Measurements from ENCODE around the gene MAGI2. TPM values are rescaled to one million over a fixed set of nuclear protein-coding genes. Genes with fewer than 3 reads are reported as not detected.

The MAGI2 gene
- total RNA-seq, 1 donor from 2014 or later, result 6.9 TPM

- Histone ChIP-seq H3K27ac (no peak overlapping the region), H3K4me3 (no peak overlapping the region), H3K27me3 (no peaks in the 10 kb centered on the region), H3K36me3 (no peaks in the 10 kb centered on the region), H3K9me3 (no peaks in the 10 kb centered on the region), H3K4me1 (no peaks in the 10 kb centered on the region)
- DNase-seq (ENCODE audit: extremely low spot score in 2 of 2), result no peak
- TF ChIP-seq POLR2AphosphoS5 (IDR thresholded peaks at IDR 0.05; ENCODE audit: insufficient read depth in 1 of 2, low read depth in 1 of 2), result no peak
- TF ChIP-seq CTCF (IDR thresholded peaks at IDR 0.05), result no peak
- TF ChIP-seq POLR2A (IDR thresholded peaks at IDR 0.05), result no peak
- intact Hi-C loops (cut with DNase I), result no loop called here
Observed at GRCh38 chr7:78528964-78529363, 924.5 kb downstream of the MAGI2 start.

- H3K4me1 ChIP-seq, result no peaks in the 10 kb centered on the region
- no peak overlapping the region for H3K27ac ChIP-seq
- H3K4me3 ChIP-seq, result no peak overlapping the region
- TF ChIP-seq POLR2A (IDR thresholded peaks at IDR 0.05) (no peak), POLR2AphosphoS5 (IDR thresholded peaks at IDR 0.05; ENCODE audit: insufficient read depth in 1 of 2, low read depth in 1 of 2) (no peak), CTCF (IDR thresholded peaks at IDR 0.05) (no peak)
- H3K36me3 ChIP-seq, result no peaks in the 10 kb centered on the region
- intact Hi-C loops (cut with DNase I), result no loop called here
- no peaks in the 10 kb centered on the region for H3K27me3 ChIP-seq
- DNase-seq (ENCODE audit: extremely low spot score in 2 of 2), result no peak
- H3K9me3 ChIP-seq, result no peaks in the 10 kb centered on the region
Observed at GRCh38 chr7:78523930-78524329, 929.5 kb downstream of the MAGI2 start.

GRCh38 chr7:78521961-78522360 lies 931.5 kb downstream of the MAGI2 start:
- H3K9me3 ChIP-seq, result no peaks in the 10 kb centered on the region
- intact Hi-C loops (cut with DNase I), result no loop called here
- TF ChIP-seq POLR2A (IDR thresholded peaks at IDR 0.05) (no peak), POLR2AphosphoS5 (IDR thresholded peaks at IDR 0.05; ENCODE audit: insufficient read depth in 1 of 2, low read depth in 1 of 2) (no peak), CTCF (IDR thresholded peaks at IDR 0.05) (no peak)
- no peak overlapping the region for H3K4me3 ChIP-seq
- no peak overlapping the region for H3K27ac ChIP-seq
- no peaks in the 10 kb centered on the region for H3K4me1 ChIP-seq
- DNase-seq (ENCODE audit: extremely low spot score in 2 of 2), result no peak
- H3K36me3 ChIP-seq, result no peaks in the 10 kb centered on the region
- no peaks in the 10 kb centered on the region for H3K27me3 ChIP-seq

GRCh38 chr7:78516450-78516849 lies 937.0 kb downstream of the MAGI2 start:
- Histone ChIP-seq H3K36me3 (no peaks in the 10 kb centered on the region), H3K27ac (no peak overlapping the region), H3K4me1 (no peaks in the 10 kb centered on the region), H3K27me3 (no peaks in the 10 kb centered on the region), H3K4me3 (no peak overlapping the region), H3K9me3 (no peaks in the 10 kb centered on the region)
- intact Hi-C loops (cut with DNase I), result no loop called here
- TF ChIP-seq POLR2A (IDR thresholded peaks at IDR 0.05) (no peak), POLR2AphosphoS5 (IDR thresholded peaks at IDR 0.05; ENCODE audit: insufficient read depth in 1 of 2, low read depth in 1 of 2) (no peak), CTCF (IDR thresholded peaks at IDR 0.05) (no peak)
- no peak for DNase-seq (ENCODE audit: extremely low spot score in 2 of 2)

- Histone ChIP-seq H3K36me3 (no peaks in the 10 kb centered on the region), H3K27ac (no peak overlapping the region), H3K27me3 (no peaks in the 10 kb centered on the region), H3K4me3 (no peak overlapping the region), H3K4me1 (no peaks in the 10 kb centered on the region), H3K9me3 (no peaks in the 10 kb centered on the region)
- TF ChIP-seq POLR2A (IDR thresholded peaks at IDR 0.05), result no peak
- no peak for TF ChIP-seq POLR2AphosphoS5 (IDR thresholded peaks at IDR 0.05; ENCODE audit: insufficient read depth in 1 of 2, low read depth in 1 of 2)
- no peak for TF ChIP-seq CTCF (IDR thresholded peaks at IDR 0.05)
- intact Hi-C loops (cut with DNase I), result no loop called here
- DNase-seq (ENCODE audit: extremely low spot score in 2 of 2), result no peak
Observed at GRCh38 chr7:78514634-78515033, 938.8 kb downstream of the MAGI2 start.
